Measurements from ENCODE around the gene P4HB.
A peak's percentile ranks its signal among the peaks of the same experiment; 100 is the strongest.
"Not testable (repeated sequence)": the region's sequence is repeated elsewhere in the genome, so short reads cannot be mapped to it uniquely, and the experiment has no call there.

P4HB gene

GRCh38 chr17:81844887-81845286, 15.4 kb downstream of the P4HB start:
- H3K27ac ChIP-seq (ENCODE audit: low read depth, low read length), result no peak overlapping the region
- no peaks in the 10 kb centered on the region for H3K4me1 ChIP-seq (ENCODE audit: control insufficient read depth, insufficient read depth, low read length)
- H3K27me3 ChIP-seq (ENCODE audit: control insufficient read depth, insufficient read depth, low read length), result no peaks in the 10 kb centered on the region
- H3K4me3 ChIP-seq (ENCODE audit: low read length), result no peak overlapping the region
- peaks cover 29% of the 10 kb centered on the region for H3K36me3 ChIP-seq (ENCODE audit: control insufficient read depth, insufficient read depth, low read length)
- H3K9ac ChIP-seq (ENCODE audit: low read length), result no peak overlapping the region

GRCh38 chr17:81844327-81844851, 15.9 kb downstream of the P4HB start:
- no peak overlapping the region for H3K27ac ChIP-seq (ENCODE audit: low read depth, low read length)
- H3K4me3 ChIP-seq (ENCODE audit: low read length), result no peak overlapping the region
- peaks cover 29% of the 10 kb centered on the region for H3K36me3 ChIP-seq (ENCODE audit: control insufficient read depth, insufficient read depth, low read length)
- no peaks in the 10 kb centered on the region for H3K27me3 ChIP-seq (ENCODE audit: control insufficient read depth, insufficient read depth, low read length)
- no peak overlapping the region for H3K9ac ChIP-seq (ENCODE audit: low read length)
- H3K4me1 ChIP-seq (ENCODE audit: control insufficient read depth, insufficient read depth, low read length), result no peaks in the 10 kb centered on the region

- H3K36me3 ChIP-seq (ENCODE audit: control insufficient read depth, insufficient read depth, low read length), result peaks cover 29% of the 10 kb centered on the region
- no peaks in the 10 kb centered on the region for H3K27me3 ChIP-seq (ENCODE audit: control insufficient read depth, insufficient read depth, low read length)
- no peak overlapping the region for H3K27ac ChIP-seq (ENCODE audit: low read depth, low read length)
- H3K9ac ChIP-seq (ENCODE audit: low read length), result no peak overlapping the region
- no peak overlapping the region for H3K4me3 ChIP-seq (ENCODE audit: low read length)
- no peaks in the 10 kb centered on the region for H3K4me1 ChIP-seq (ENCODE audit: control insufficient read depth, insufficient read depth, low read length)
Measured at GRCh38 chr17:81843713-81844326, 16.5 kb downstream of the P4HB start.

- Histone ChIP-seq H3K27ac (ENCODE audit: low read depth, low read length) (no peak overlapping the region), H3K27me3 (ENCODE audit: control insufficient read depth, insufficient read depth, low read length) (no peaks in the 10 kb centered on the region), H3K4me3 (ENCODE audit: low read length) (no peak overlapping the region), H3K9ac (ENCODE audit: low read length) (no peak overlapping the region), H3K4me1 (ENCODE audit: control insufficient read depth, insufficient read depth, low read length) (no peaks in the 10 kb centered on the region), H3K36me3 (ENCODE audit: control insufficient read depth, insufficient read depth, low read length) (peaks cover 28% of the 10 kb centered on the region)
Measured at GRCh38 chr17:81842725-81843504, 17.4 kb downstream of the P4HB start.

GRCh38 chr17:81842378-81842724, 18.0 kb downstream of the P4HB start:
- H3K4me3 ChIP-seq (ENCODE audit: low read length), result no peak overlapping the region
- H3K27ac ChIP-seq (ENCODE audit: low read depth, low read length), result no peak overlapping the region
- H3K9ac ChIP-seq (ENCODE audit: low read length), result no peak overlapping the region
- H3K36me3 ChIP-seq (ENCODE audit: control insufficient read depth, insufficient read depth, low read length), result peaks cover 26% of the 10 kb centered on the region
- H3K4me1 ChIP-seq (ENCODE audit: control insufficient read depth, insufficient read depth, low read length), result no peaks in the 10 kb centered on the region
- H3K27me3 ChIP-seq (ENCODE audit: control insufficient read depth, insufficient read depth, low read length), result no peaks in the 10 kb centered on the region

GRCh38 chr17:81841866-81842265, 18.5 kb downstream of the P4HB start:
- H3K27ac ChIP-seq (ENCODE audit: low read depth, low read length), result no peak overlapping the region

GRCh38 chr17:81840826-81841778, 19.2 kb downstream of the P4HB start:
- Histone ChIP-seq H3K4me3 (ENCODE audit: low read length) (no peak overlapping the region), H3K27me3 (ENCODE audit: control insufficient read depth, insufficient read depth, low read length) (no peaks in the 10 kb centered on the region), H3K36me3 (ENCODE audit: control insufficient read depth, insufficient read depth, low read length) (peaks cover 17% of the 10 kb centered on the region), H3K9ac (ENCODE audit: low read length) (no peak overlapping the region), H3K27ac (ENCODE audit: low read depth, low read length) (no peak overlapping the region), H3K4me1 (ENCODE audit: control insufficient read depth, insufficient read depth, low read length) (no peaks in the 10 kb centered on the region)

More at GRCh38 chr17:81841866-81842265, 18.5 kb downstream of the P4HB start:
- Histone ChIP-seq H3K9ac (ENCODE audit: low read length) (no peak overlapping the region), H3K36me3 (ENCODE audit: control insufficient read depth, insufficient read depth, low read length) (peaks cover 24% of the 10 kb centered on the region), H3K27me3 (ENCODE audit: control insufficient read depth, insufficient read depth, low read length) (no peaks in the 10 kb centered on the region), H3K4me3 (ENCODE audit: low read length) (no peak overlapping the region), H3K4me1 (ENCODE audit: control insufficient read depth, insufficient read depth, low read length) (no peaks in the 10 kb centered on the region)

- H3K36me3 ChIP-seq (ENCODE audit: control insufficient read depth, insufficient read depth, low read length), result peaks cover 11% of the 10 kb centered on the region
- not testable (repeated sequence) for H3K27me3 ChIP-seq (ENCODE audit: control insufficient read depth, insufficient read depth, low read length); H3K4me1 ChIP-seq (ENCODE audit: control insufficient read depth, insufficient read depth, low read length); H3K4me3 ChIP-seq (ENCODE audit: low read length); H3K27ac ChIP-seq (ENCODE audit: low read depth, low read length); H3K9ac ChIP-seq (ENCODE audit: low read length)
Measured at GRCh38 chr17:81840059-81840458, 20.3 kb downstream of the P4HB start.

GRCh38 chr17:81839301-81839700, 21.0 kb downstream of the P4HB start:
- H3K27ac ChIP-seq (ENCODE audit: low read depth, low read length), result no peak overlapping the region
- no peaks in the 10 kb centered on the region for H3K4me1 ChIP-seq (ENCODE audit: control insufficient read depth, insufficient read depth, low read length)
- no peak overlapping the region for H3K4me3 ChIP-seq (ENCODE audit: low read length)
- no peak overlapping the region for H3K9ac ChIP-seq (ENCODE audit: low read length)
- no peaks in the 10 kb centered on the region for H3K27me3 ChIP-seq (ENCODE audit: control insufficient read depth, insufficient read depth, low read length)
- H3K36me3 ChIP-seq (ENCODE audit: control insufficient read depth, insufficient read depth, low read length), result peaks cover 5% of the 10 kb centered on the region

- H3K27me3 ChIP-seq (ENCODE audit: control insufficient read depth, insufficient read depth, low read length), result no peaks in the 10 kb centered on the region
- H3K27ac ChIP-seq (ENCODE audit: low read depth, low read length), result no peak overlapping the region
- H3K4me3 ChIP-seq (ENCODE audit: low read length), result no peak overlapping the region
- peaks cover 5% of the 10 kb centered on the region for H3K36me3 ChIP-seq (ENCODE audit: control insufficient read depth, insufficient read depth, low read length)
- no peak overlapping the region for H3K9ac ChIP-seq (ENCODE audit: low read length)
- no peaks in the 10 kb centered on the region for H3K4me1 ChIP-seq (ENCODE audit: control insufficient read depth, insufficient read depth, low read length)
Measured at GRCh38 chr17:81838753-81839255, 21.5 kb downstream of the P4HB start.

- Histone ChIP-seq H3K4me3 (ENCODE audit: low read length) (no peak overlapping the region), H3K4me1 (ENCODE audit: control insufficient read depth, insufficient read depth, low read length) (no peaks in the 10 kb centered on the region), H3K36me3 (ENCODE audit: control insufficient read depth, insufficient read depth, low read length) (no peaks in the 10 kb centered on the region), H3K27me3 (ENCODE audit: control insufficient read depth, insufficient read depth, low read length) (no peaks in the 10 kb centered on the region), H3K27ac (ENCODE audit: low read depth, low read length) (no peak overlapping the region), H3K9ac (ENCODE audit: low read length) (no peak overlapping the region)
Measured at GRCh38 chr17:81837641-81838040, 22.7 kb downstream of the P4HB start.

- Histone ChIP-seq H3K27me3 (ENCODE audit: control insufficient read depth, insufficient read depth, low read length) (no peaks in the 10 kb centered on the region), H3K9ac (ENCODE audit: low read length) (no peak within 1 kb of the TSS), H3K27ac (ENCODE audit: low read depth, low read length) (no peak within 1 kb of the TSS), H3K4me1 (ENCODE audit: control insufficient read depth, insufficient read depth, low read length) (peaks cover 7% of the 10 kb centered on the region), H3K4me3 (ENCODE audit: low read length) (peak within 1 kb of the TSS; percentile 87), H3K36me3 (ENCODE audit: control insufficient read depth, insufficient read depth, low read length) (no peaks in the 10 kb centered on the region)
Measured at GRCh38 chr17:81834831-81835267, 25.5 kb downstream of the P4HB start, which contains the start of gene PPP1R27. TSS of gene PPP1R27 (minus strand) at chr17:81835050. CDS start at chr17:81834953, 97 bp downstream.
